Mesothelial cell of epicardium (in vitro differentiated cells): Measurements from ENCODE around the gene LYVE1. TPM values are rescaled to one million over a fixed set of nuclear protein-coding genes. Genes with fewer than 3 reads are reported as not detected.

Experiments used
- DNase-seq, 2 experiments: peaks; one replicate each; pipeline ENCODE4 v3.0.0; 2021; ENCODE audit warnings: low spot score in 2 of 2; ENCODE audit not compliant: unreplicated experiment in 2 of 2
- H3K27ac Mint-ChIP-seq: 2 replicates; pipeline ENCODE4 v1.8.0; 2021; ENCODE audit warnings: mixed read lengths
- H3K27me3 Mint-ChIP-seq: 2 replicates; pipeline ENCODE4 v1.8.0; 2021; ENCODE audit warnings: low read depth, mixed read lengths
- H3K36me3 Mint-ChIP-seq: 2 replicates; pipeline ENCODE4 v1.8.0; 2021; ENCODE audit warnings: mixed read lengths
- H3K4me1 Mint-ChIP-seq: 2 replicates; pipeline ENCODE4 v1.8.0; 2021; ENCODE audit warnings: mixed read lengths
- H3K4me3 Mint-ChIP-seq: 2 replicates; pipeline ENCODE4 v1.8.0; 2021; ENCODE audit warnings: mild to moderate bottlenecking, moderate library complexity, mixed read lengths
- H3K9me3 Mint-ChIP-seq: 2 replicates; pipeline ENCODE4 v1.8.0; 2021; ENCODE audit warnings: mixed read lengths
- total RNA-seq: library from RNA; stranded (reverse); gene quantifications from 3 replicates; pipeline ENCODE4 v1.2.1, GENCODE V29; 2021
- TF ChIP-seq, protein P1 (sequence below): fragments of 200-600 bp; sonication (generic); IDR thresholded peaks from one replicate; pipeline ENCODE4 v1.5.0; 2021; ENCODE audit warnings: antibody characterized with exemption; ENCODE audit not compliant: unreplicated experiment

The LYVE1 gene
- total RNA-seq, 1 donor from 2014 or later: 0.13 TPM

DNA sequence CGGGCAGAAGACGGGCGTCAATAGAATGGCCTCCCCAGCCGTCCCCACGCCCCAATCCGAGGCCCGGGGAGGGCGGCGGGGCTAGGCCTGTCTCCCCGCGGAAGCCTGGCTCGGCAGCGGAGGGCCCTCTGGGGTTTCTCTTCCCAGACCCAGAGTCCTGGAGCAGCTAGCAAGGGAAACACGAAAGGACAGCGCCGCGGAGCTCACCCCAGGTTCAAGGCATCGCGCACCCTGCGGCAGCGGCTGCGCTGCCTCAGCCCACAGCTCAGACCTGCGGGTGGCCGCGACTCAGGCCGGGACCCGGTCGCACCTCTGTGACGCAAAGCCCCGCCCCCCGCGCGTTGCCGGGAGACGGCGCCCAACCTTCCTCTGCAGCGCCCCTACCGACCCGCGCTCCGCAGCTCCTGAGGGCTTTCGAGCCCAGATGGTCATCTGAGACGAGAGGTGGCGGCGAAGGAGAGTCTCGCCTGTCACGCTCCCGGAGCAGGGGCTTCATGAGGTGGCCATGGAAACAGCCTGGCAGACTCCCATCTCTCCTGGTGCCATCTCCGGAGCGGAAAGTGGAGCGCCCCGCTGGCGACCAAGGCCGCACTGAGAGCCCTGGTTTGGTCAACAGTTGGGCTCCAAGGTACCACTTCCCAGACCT, 27.4 kb downstream of the LYVE1 start, which contains the start of gene RNF141:
Gene RNF141 (minus strand): TSS at position 273 of the 646 bp plus-strand sequence. CDS start 7,029 bp downstream, outside the sequence.
- Mint-ChIP-seq H3K4me1 (peaks cover 11% of the 10 kb centered on the region), H3K4me3 (peak within 1 kb of the TSS; percentile 93), H3K36me3 (no peaks in the 10 kb centered on the region), H3K27me3 (no peaks in the 10 kb centered on the region), H3K9me3 (peaks cover 4% of the 10 kb centered on the region), H3K27ac (peak within 1 kb of the TSS; percentile 94)
- TF ChIP-seq, protein P1, sequence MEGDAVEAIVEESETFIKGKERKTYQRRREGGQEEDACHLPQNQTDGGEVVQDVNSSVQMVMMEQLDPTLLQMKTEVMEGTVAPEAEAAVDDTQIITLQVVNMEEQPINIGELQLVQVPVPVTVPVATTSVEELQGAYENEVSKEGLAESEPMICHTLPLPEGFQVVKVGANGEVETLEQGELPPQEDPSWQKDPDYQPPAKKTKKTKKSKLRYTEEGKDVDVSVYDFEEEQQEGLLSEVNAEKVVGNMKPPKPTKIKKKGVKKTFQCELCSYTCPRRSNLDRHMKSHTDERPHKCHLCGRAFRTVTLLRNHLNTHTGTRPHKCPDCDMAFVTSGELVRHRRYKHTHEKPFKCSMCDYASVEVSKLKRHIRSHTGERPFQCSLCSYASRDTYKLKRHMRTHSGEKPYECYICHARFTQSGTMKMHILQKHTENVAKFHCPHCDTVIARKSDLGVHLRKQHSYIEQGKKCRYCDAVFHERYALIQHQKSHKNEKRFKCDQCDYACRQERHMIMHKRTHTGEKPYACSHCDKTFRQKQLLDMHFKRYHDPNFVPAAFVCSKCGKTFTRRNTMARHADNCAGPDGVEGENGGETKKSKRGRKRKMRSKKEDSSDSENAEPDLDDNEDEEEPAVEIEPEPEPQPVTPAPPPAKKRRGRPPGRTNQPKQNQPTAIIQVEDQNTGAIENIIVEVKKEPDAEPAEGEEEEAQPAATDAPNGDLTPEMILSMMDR: peak; percentile 67
- peak; percentile 95 to 99 for DNase-seq

DNA sequence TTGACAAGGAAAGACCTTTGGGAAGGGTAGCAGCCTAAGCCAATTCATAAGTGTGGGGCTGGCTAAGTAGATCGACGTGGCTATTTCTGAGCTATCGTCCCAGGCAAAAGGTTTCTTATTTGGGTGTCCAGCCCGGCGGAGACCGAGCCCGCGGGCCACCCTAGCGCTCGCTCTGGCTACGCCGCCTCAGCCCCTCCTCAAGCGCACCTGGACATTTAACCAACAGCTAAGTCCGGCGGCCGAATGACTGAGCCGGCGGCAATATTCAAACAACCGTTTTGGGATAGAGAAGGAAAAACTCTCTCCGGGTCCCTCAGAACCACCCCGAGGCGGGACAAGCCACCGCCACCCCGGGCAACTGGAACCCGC, 27.9 kb downstream of the LYVE1 start:
- H3K27ac Mint-ChIP-seq: peak overlapping the region; percentile 94
- peak overlapping the region; percentile 93 for H3K4me3 Mint-ChIP-seq
- TF ChIP-seq, protein P1: no peak
- H3K4me1 Mint-ChIP-seq: peaks cover 11% of the 10 kb centered on the region
- peak in 1 of 2 experiments; percentile 63 for DNase-seq
- H3K27me3 Mint-ChIP-seq: no peaks in the 10 kb centered on the region
- H3K36me3 Mint-ChIP-seq: no peaks in the 10 kb centered on the region
- H3K9me3 Mint-ChIP-seq: no peaks in the 10 kb centered on the region

DNA sequence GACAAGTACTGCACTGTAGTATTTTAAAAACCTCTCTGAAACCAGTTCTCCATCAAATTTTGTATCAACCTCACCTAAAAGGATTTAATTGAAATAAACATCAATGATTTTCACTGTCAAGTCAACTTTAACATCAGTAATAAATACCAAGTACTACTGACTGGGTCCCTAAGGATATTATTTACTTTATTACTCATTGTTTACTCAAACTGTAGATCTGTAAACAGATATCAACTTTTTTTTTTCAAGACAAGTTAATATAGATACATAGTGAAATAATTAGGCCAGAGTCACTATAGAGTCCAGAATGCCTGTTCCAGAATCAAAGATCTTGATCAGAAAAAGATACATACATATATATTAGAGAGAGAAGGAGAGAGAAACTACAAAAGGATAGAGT, 29.1 kb downstream of the LYVE1 start:
- no peak for DNase-seq
- Mint-ChIP-seq H3K4me1 (peaks cover 11% of the 10 kb centered on the region), H3K4me3 (peak overlapping the region; percentile 93), H3K9me3 (no peaks in the 10 kb centered on the region), H3K27me3 (no peaks in the 10 kb centered on the region), H3K27ac (no peak overlapping the region), H3K36me3 (no peaks in the 10 kb centered on the region)
- TF ChIP-seq, protein P1: no peak

DNA sequence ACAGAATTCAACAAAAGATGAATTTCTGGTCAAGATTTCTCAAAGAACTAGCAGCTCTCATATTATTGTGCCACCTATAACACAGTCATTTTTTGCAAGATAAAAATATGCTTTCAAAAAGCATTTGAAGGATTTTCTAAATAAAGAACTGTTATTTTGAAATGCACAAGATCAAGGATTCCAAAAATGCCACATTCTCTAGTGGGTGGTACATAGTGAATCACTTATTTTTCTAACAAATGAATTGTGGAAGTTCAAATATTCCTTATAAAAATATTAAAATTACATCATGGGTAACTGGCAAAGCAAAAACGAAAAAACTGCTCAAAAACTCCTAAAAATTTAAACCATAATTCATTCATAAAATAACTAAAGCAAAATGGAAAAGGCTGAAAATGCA, 29.5 kb downstream of the LYVE1 start:
- Mint-ChIP-seq H3K27me3 (no peaks in the 10 kb centered on the region), H3K4me3 (no peak overlapping the region), H3K4me1 (peaks cover 11% of the 10 kb centered on the region), H3K36me3 (no peaks in the 10 kb centered on the region), H3K9me3 (no peaks in the 10 kb centered on the region), H3K27ac (no peak overlapping the region)
- no peak for DNase-seq
- TF ChIP-seq, protein P1: no peak

DNA sequence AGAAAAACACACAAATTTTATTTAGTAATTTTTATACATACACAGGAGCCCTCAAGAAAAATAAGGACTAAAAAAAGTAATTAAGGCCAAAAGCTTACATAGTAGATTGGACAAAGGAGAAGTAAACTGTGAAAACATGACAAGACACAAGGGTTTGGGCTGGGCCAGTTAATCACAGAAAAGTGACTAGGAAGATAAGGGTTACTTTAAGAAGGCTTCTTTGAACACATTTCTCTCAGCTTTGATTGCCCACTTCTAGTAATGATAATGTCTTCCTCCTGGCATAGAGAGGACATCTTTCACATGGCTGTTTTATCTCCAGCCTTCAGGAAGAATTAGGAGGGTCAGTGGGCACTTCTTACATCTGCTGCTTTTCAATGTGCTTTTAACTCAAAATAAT, 30.9 kb downstream of the LYVE1 start:
- Mint-ChIP-seq H3K4me3 (no peak overlapping the region), H3K36me3 (peaks cover 3% of the 10 kb centered on the region), H3K9me3 (no peaks in the 10 kb centered on the region), H3K27ac (no peak overlapping the region), H3K4me1 (peaks cover 11% of the 10 kb centered on the region), H3K27me3 (no peaks in the 10 kb centered on the region)
- TF ChIP-seq, protein P1: no peak
- DNase-seq: no peak
